Measurements from ENCODE around the gene IDI1.

Gene IDI1

GRCh38 chr10:996031-996430 lies 52.9 kb downstream of the IDI1 start:
- no peak for DNase-seq

- no peak for DNase-seq
Observed at GRCh38 chr10:995559-995926, 53.4 kb downstream of the IDI1 start.

- no peak for DNase-seq
Observed at GRCh38 chr10:994836-995558, 53.9 kb downstream of the IDI1 start.

- DNase-seq: no peak
Observed at GRCh38 chr10:992871-993270, 56.0 kb downstream of the IDI1 start.

DNA sequence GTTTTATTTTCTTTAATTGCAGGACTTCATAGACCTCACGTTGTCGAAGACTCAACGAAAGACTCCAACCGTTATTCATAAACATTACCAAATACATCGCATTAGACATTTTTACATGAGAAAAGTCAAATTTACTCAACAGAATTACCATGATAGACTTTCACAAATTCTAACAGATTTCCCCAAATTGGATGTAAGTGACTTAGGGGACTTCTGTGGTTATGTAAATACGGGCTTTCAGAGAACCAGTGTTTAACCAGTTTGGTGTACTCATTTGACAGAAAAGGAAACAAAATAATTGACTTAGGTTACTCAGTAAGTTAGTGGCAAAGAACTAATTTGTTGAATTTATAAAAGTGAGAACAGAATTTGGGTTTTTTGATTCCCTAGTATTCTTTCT lies 56.5 kb downstream of the IDI1 start:
- no peak for DNase-seq

DNA sequence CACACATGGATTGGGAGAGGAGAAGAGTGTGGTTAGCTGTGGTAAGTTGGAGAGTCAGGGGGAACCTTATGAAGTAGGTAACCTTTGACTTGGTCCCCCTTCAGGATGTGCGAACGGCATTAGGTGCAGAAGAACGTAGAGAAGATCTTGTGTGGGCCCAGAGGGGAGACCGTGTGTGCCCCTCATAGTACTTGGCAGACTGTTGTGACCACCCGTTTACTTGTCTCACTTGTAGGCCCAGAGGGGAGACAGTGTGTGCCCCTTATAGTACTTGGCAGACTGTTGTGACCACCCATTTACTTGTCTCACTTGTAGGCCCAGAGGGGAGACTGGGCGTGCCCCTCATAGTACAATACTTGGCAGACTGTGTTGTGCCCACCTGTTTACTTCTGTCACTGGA lies 58.1 kb downstream of the IDI1 start:
- DNase-seq: no peak

Measured in anterior cingulate cortex (tissue), 58 donors.